Measurements from ENCODE around the gene IL6R.

DNA sequence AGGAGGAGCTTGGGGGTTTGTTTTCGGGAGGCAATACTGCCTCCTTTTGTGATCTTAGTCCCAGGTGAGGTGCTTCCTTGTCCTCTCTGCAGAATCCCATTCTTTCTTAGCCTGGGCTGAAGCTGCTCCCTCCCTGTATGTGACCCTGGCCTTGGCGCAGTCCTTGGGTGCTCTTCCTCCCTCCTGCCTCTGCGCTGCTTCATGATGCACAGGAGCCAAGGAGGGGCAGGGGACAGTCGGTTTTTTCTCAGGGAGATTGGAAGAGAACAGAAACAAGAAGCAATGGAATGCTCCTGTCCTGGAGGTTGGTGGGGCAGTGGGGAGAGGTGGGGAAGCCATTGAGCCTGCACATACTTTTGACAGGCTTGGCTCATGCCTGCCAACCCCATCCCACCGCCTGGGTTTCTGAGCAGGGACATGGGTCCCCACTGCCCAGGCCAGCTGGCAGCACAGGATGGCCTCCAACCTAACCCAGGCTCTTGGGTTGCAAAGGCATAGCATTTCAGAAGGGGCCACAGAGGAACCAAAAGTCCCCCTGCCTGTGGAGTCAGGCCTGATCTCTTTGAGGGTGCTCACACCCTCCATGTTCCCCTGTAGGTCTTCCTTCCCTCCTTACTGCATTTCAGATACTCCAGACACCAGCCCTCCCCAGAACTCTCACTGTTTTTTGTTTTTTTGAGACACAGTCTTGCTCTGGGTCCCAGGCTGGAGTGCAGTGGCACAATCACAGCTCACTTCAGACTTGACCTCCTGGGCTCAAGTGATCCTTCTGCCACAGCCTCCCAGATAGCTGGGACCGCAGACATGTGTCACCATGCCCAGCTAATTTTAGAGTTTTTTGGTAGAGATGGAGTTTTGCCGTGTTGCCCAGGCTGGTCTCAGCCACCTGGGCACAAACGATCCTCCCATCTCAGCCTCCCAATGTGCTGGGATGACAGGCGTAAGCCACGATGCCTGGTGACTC is 16.1 kb downstream of the IL6R start:
- TF ChIP-seq ZNF274 (IDR thresholded peaks at IDR 0.05; ENCODE audit: low read depth, low read length), result no peak
- no peak for TF ChIP-seq YY1 (IDR thresholded peaks at IDR 0.05; ENCODE audit: insufficient read depth, insufficient read length)
- no peak for TF ChIP-seq SUZ12 (IDR thresholded peaks at IDR 0.05; ENCODE audit: extremely low read depth, insufficient read depth, insufficient read length)
